Fibroblast of villous mesenchyme (primary cell): ENCODE measurements around the gene UBAP2. TPM values are rescaled to one million over a fixed set of nuclear protein-coding genes. Genes with fewer than 3 reads are reported as not detected.
A peak's percentile ranks its signal among the peaks of the same experiment; 100 is the strongest.

Experiments
- DNase-seq: peaks from one replicate; pipeline ENCODE4 v3.0.0-alpha.2; 2010; ENCODE audit warnings: low read depth
- H3K4me3 ChIP-seq: 2 replicates; pipeline ENCODE4 v1.5.1; 2011; ENCODE audit warnings: low read depth, mild to moderate bottlenecking, low read length
- CTCF ChIP-seq: IDR thresholded peaks from 2 replicates; pipeline ENCODE4 v1.5.1; 2012; ENCODE audit warnings: low read depth, mild to moderate bottlenecking, low read length; ENCODE audit not compliant: insufficient read depth
- total RNA-seq: library from RNA; depleted of rRNA; stranded (reverse); fragments of >200 nt; gene quantifications from 2 replicates; pipeline ENCODE4 v1.2.3, GENCODE V29; 2012

The UBAP2 gene
- total RNA-seq, 1 donor: 26.8 TPM

- TF ChIP-seq CTCF: no peak
These were observed 98.3 kb downstream of the UBAP2 start for GRCh38 chr9:33950371-33950770.

GRCh38 chr9:33946779-33947535 is 101.7 kb downstream of the UBAP2 start:
- TF ChIP-seq CTCF: no peak
- H3K4me3 ChIP-seq: no peak overlapping the region

More at GRCh38 chr9:33950371-33950770, 98.3 kb downstream of the UBAP2 start:
- peak; percentile 7 for DNase-seq
- H3K4me3 ChIP-seq: no peak overlapping the region

GRCh38 chr9:33943389-33943788 is 105.3 kb downstream of the UBAP2 start:
- peak; percentile 34 for DNase-seq
- no peak overlapping the region for H3K4me3 ChIP-seq
- TF ChIP-seq CTCF: no peak

More at GRCh38 chr9:33946779-33947535, 101.7 kb downstream of the UBAP2 start:
- DNase-seq: peak; percentile 93

GRCh38 chr9:33942471-33943083 is 106.1 kb downstream of the UBAP2 start:
- DNase-seq: peak; percentile 85
- H3K4me3 ChIP-seq: no peak overlapping the region
- peak; percentile 60 for TF ChIP-seq CTCF

GRCh38 chr9:33939924-33940874 is 108.5 kb downstream of the UBAP2 start:
- DNase-seq: no peak
- no peak for TF ChIP-seq CTCF
- no peak overlapping the region for H3K4me3 ChIP-seq

- no peak for DNase-seq
- no peak overlapping the region for H3K4me3 ChIP-seq
- TF ChIP-seq CTCF: no peak
These were observed 114.4 kb downstream of the UBAP2 start for GRCh38 chr9:33934188-33934878.
